Ramos (cell line): ENCODE measurements around the gene RRAD.

Experiments used
- in situ Hi-C: fragments of 300-500 bp; cut with MboI; formaldehyde crosslinking; loops from one replicate; pipeline ENCODE4 v1.14.3; 2022; ENCODE audit warnings: low sequenced_read_pairs; ENCODE audit not compliant: unreplicated experiment

RRAD gene

DNA sequence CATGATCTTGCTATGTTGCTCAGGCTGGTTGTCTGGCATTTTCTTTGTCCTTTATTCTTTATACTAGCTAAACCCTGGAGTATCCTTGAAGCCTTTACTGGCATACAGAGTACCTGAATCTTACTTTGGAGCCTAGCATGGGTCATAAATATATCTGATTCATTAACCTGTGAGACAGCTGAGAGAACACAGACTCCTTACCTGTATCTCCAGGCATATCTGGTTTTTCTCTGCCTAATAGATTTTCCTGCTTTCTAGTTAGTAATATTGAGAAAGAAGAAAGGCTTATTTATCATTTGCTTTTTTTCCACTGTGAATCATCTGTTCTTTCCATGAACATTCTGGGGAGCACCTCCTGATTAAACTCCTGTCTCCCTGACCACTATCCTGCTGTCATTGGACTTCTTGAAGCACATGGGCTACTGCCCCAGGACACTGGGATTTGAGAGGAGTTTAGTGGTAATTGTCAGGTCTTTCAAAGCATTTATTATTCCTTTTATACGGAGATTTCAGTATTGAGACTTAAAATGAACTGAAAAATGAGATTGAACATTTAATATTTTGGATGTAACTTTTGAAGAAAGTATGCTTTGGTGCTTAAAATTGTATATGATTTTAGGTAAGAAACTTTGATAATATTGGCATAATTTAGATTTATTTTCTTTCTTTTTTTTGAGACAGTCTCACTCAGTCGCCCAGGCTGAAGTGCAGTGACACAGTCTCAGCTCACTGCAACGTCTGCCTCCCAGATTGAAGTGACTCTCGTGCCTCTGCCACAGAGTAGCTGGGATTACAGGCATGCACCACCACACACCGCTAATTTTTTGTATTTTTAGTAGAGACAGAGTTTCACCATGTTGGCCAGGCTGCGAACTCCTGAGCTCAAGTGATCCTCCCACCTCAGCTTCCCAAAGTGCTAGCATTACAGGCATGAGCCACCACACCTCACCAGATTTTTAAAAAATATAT, 36.4 kb downstream of the RRAD start:
- in situ Hi-C loops: no loop called here

DNA sequence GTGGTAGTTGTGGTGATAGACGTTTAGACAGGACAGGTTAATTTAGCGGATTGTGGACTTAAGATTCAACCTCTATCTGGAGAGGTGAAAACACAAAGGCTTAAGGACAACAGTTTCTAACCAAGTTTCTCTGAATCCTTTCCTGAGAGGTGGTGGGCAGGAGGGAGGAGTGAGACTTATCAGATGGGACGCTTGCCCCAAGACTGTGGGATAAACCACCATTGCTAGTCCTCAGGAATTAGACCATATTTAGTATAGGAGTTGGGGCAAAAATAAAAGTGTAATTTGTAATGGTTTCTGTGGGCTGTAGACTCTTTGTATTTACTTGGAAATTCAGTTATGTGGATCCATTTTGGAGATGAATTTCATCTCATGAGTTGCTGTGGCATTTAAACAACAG, 38.4 kb downstream of the RRAD start:
- in situ Hi-C loops: no loop called here

GRCh38 chr16:66886321-66886720, 39.0 kb downstream of the RRAD start:
- in situ Hi-C loops: no loop called here

- in situ Hi-C loops: no loop called here
These were observed 39.8 kb downstream of the RRAD start for GRCh38 chr16:66885491-66885890.

DNA sequence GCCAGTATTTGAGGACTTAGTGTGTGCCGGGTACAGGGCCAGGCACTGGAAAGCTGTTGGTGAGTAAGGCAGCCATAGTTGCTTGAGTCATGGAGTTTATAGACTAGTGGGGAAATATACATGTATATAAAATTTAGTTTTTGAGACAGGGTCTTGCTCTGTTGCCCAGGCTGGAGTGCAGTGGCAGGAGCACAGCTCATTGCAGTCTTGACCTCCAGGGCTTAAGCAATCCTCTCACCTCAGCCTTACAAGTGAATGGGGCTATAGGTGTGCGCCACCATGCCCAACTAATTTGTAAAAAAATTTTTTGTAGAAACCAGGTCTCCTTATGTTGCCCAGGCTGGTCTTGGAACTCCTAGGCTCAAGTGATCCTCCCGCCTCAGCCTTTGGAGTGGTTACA, 42.6 kb downstream of the RRAD start:
- in situ Hi-C loops: no loop called here

DNA sequence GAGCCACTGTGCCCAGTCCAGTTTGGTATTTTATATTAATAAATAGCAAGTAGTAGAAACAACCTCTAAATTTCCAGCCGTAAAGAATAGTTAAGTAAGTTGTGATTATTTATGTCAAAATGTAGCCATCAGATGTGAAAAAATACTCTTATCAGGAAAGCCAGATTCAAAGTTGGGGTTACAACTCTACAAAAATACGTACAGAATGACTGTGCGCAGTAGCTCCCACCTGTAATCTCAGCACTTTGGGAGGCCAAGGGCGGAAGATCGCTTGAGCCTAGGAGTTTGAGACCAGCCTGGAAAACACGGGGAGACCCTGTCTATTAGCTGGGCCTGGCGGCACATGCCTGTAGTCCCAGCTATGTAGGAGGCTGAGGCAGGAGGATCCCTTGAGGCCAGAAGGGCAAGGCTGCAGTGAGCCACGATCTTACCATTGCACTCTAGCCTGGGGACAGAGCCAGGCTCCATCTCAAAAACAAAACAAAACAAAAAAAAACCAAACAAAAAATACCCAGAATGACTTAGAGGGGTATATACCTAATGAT, 43.3 kb downstream of the RRAD start:
- in situ Hi-C loops: no loop called here

- in situ Hi-C loops: no loop called here
These were observed 43.8 kb downstream of the RRAD start for GRCh38 chr16:66881560-66881959.

- in situ Hi-C loops: no loop called here
These were observed 44.3 kb downstream of the RRAD start for GRCh38 chr16:66881014-66881417.

- in situ Hi-C loops: no loop called here
These were observed 44.9 kb downstream of the RRAD start, which contains the start of gene PDP2 for GRCh38 chr16:66880288-66881013. Gene PDP2 (plus strand): TSS chr16:66880515. CDS start chr16:66884285, 3,770 bp downstream.

GRCh38 chr16:66878067-66878466, 47.3 kb downstream of the RRAD start:
- in situ Hi-C loops: loop anchor here (10.0 kb wide), 1 partner anchor 153 kb away; no protein-coding TSS in a partner anchor

DNA sequence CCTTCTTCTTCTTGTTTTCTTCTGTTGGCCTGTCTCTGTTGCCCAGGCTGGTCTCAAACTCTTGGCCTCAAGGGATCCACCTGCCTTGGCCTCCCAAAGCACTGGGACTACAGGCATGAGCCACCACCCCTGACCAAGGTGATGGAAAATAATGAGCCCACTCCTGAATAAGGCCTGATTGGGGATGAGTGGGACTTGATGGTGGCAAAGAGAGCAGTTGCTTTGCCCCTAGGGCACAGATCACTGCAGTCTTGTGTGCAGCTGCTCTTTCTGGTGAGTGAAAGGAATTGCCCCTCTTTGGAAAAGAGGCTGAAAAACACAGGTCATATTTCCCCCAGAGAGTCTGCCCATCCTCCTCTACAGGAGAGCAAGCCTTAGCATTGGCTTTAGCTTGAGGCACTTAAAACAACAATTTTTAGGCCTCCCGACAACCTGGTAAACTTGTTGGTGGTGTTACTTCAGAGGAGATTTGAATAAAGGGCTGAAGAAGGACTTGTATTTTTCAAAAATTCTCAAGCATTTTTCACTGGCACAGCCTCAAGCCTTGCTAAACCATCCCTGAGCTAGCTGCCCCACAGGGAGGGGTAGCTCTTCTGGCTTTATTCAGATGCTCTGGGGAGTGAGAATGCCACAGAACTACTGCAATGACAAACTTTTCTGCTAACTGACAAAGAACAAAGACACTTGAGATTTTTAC, 51.1 kb downstream of the RRAD start:
- in situ Hi-C loops: loop anchor here (10.0 kb wide), 1 partner anchor 149 kb away; no protein-coding TSS in a partner anchor

- in situ Hi-C loops: loop anchor here (10.0 kb wide), 1 partner anchor 149 kb away; no protein-coding TSS in a partner anchor
These were observed 51.7 kb downstream of the RRAD start for GRCh38 chr16:66873685-66874055.

- in situ Hi-C loops: loop anchor here (10.0 kb wide), 1 partner anchor 148 kb away; no protein-coding TSS in a partner anchor
These were observed 52.2 kb downstream of the RRAD start for GRCh38 chr16:66872943-66873684.

DNA sequence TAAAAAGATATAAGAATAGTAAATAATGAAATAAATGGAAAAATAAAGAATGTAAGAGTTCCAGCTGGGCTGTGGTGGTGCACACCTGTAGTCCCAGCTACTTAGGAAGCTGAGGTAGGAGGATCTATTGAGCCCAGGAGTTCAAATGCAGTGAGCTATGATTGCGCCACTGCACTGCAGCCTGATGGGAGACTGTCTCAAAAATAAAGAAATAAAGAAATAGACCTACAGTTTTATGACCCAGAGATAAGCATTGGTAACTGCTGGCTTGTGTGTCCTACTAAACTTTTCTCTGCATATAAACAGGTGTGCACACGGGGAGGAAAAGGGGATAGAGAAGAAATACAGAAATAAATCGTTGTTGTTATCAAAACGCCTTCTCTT, 52.8 kb downstream of the RRAD start:
- in situ Hi-C loops: loop anchor here (10.0 kb wide), 1 partner anchor 148 kb away; no protein-coding TSS in a partner anchor

DNA sequence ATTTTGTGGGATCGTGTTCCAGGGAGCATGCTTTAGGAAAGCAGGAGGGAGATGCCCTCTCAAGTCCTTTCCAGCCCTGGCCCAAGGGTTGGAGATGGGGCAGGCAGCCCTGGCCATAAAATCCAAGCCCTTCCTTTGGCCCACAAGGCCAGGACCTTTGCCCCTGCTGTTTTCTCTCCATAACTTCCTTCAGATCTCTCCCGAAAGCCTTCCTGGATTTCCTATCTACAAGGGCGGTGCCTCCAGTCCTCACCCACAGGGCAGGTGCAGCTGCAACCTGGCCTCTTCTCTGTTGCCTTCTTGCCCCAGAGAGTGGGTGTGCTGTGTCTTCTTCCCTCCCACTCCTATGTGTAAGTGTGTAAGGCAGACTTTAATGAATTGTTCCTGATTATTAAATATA, 53.5 kb downstream of the RRAD start:
- in situ Hi-C loops: loop anchor here (10.0 kb wide), 1 partner anchor 147 kb away; no protein-coding TSS in a partner anchor
